Measurements from ENCODE around the gene PAM. TPM values are rescaled to one million over a fixed set of nuclear protein-coding genes. Genes with fewer than 3 reads are reported as not detected.

Gene PAM
- total RNA-seq, 2 experiments from 2014 or later, result not detected

GRCh38 chr5:103021314-103021713, 266.2 kb downstream of the PAM start:
- H3K4me2 ChIP-seq (ENCODE audit: low read length), result no peak overlapping the region
- H3K79me2 ChIP-seq (ENCODE audit: insufficient read depth, low read depth, low read length), result no peaks in the 10 kb centered on the region
- H3K9me2 ChIP-seq (ENCODE audit: insufficient read depth, low read length), result no peaks in the 10 kb centered on the region
- H2AFZ ChIP-seq (ENCODE audit: low read length), result no peak overlapping the region
- intact Hi-C loops (cut with micrococcal nuclease; ENCODE audit: unreplicated experiment), result no loop called here
- no peak overlapping the region for H3K4me3 ChIP-seq (ENCODE audit: low read depth, low read length, poor library complexity, severe bottlenecking)
- ChIA-PET CTCF (ENCODE audit: unreplicated experiment) (no interaction called here), POLR2A (interaction anchor here (0.6 kb wide), 1 partner anchor 22 kb away, joined by 3 read pairs; no protein-coding TSS in a partner anchor)
- no peaks in the 10 kb centered on the region for H3K4me1 ChIP-seq (ENCODE audit: insufficient read depth, low read length, poor library complexity, severe bottlenecking)
- no peaks in the 10 kb centered on the region for H4K20me1 ChIP-seq (ENCODE audit: insufficient read depth, low read length)
- BruUV-seq (replicated peaks), result no TSS peak
- DNase-seq (ENCODE audit: low spot score), result no peak
- H3K36me3 ChIP-seq (ENCODE audit: insufficient read depth, low read length), result no peaks in the 10 kb centered on the region
- no peak overlapping the region for H3K27ac ChIP-seq (ENCODE audit: low read depth, low read length, poor library complexity, severe bottlenecking)
- no peaks in the 10 kb centered on the region for H3K9me3 ChIP-seq (ENCODE audit: low read length)
- TF ChIP-seq, protein P1, sequence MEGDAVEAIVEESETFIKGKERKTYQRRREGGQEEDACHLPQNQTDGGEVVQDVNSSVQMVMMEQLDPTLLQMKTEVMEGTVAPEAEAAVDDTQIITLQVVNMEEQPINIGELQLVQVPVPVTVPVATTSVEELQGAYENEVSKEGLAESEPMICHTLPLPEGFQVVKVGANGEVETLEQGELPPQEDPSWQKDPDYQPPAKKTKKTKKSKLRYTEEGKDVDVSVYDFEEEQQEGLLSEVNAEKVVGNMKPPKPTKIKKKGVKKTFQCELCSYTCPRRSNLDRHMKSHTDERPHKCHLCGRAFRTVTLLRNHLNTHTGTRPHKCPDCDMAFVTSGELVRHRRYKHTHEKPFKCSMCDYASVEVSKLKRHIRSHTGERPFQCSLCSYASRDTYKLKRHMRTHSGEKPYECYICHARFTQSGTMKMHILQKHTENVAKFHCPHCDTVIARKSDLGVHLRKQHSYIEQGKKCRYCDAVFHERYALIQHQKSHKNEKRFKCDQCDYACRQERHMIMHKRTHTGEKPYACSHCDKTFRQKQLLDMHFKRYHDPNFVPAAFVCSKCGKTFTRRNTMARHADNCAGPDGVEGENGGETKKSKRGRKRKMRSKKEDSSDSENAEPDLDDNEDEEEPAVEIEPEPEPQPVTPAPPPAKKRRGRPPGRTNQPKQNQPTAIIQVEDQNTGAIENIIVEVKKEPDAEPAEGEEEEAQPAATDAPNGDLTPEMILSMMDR (conservative IDR thresholded peaks at IDR 0.05; ENCODE audit: low read length), result no peak
- TF ChIP-seq EZH2phosphoT487 (IDR thresholded peaks at IDR 0.05; ENCODE audit: borderline replicate concordance, low read depth, low read length), result no peak

DNA sequence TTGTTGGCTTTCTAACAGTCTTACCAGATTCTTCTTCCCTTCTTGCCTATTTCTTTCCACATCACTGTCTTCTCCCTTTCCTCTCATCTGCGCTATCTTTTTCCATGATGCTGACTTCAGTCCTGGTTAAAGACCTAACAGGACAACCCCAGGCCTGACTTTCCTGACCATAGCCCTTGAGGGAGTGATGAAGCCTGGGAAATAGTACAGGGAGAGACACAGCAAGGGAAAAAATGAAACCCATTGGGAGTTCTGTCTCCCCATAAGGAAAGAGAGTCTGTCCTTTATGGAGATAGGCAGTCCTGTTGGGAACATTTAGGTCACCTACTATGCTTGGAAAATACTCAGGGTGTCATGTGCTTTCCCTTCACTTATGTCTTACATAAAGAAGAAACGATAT, 272.2 kb downstream of the PAM start:
- H3K9me2 ChIP-seq (ENCODE audit: insufficient read depth, low read length), result no peaks in the 10 kb centered on the region
- no peak for DNase-seq (ENCODE audit: low spot score)
- TF ChIP-seq, protein P1 (conservative IDR thresholded peaks at IDR 0.05; ENCODE audit: low read length), result no peak
- TF ChIP-seq EZH2phosphoT487 (IDR thresholded peaks at IDR 0.05; ENCODE audit: borderline replicate concordance, low read depth, low read length), result no peak
- ChIA-PET CTCF (ENCODE audit: unreplicated experiment) (no interaction called here), POLR2A (no interaction called here)
- intact Hi-C loops (cut with micrococcal nuclease; ENCODE audit: unreplicated experiment), result no loop called here
- no TSS peak for BruUV-seq (replicated peaks)
- no peak overlapping the region for H3K4me3 ChIP-seq (ENCODE audit: low read depth, low read length, poor library complexity, severe bottlenecking)
- no peaks in the 10 kb centered on the region for H4K20me1 ChIP-seq (ENCODE audit: insufficient read depth, low read length)
- H3K79me2 ChIP-seq (ENCODE audit: insufficient read depth, low read depth, low read length), result no peaks in the 10 kb centered on the region
- no peaks in the 10 kb centered on the region for H3K9me3 ChIP-seq (ENCODE audit: low read length)
- H3K27ac ChIP-seq (ENCODE audit: low read depth, low read length, poor library complexity, severe bottlenecking), result no peak overlapping the region
- no peak overlapping the region for H3K4me2 ChIP-seq (ENCODE audit: low read length)
- no peak overlapping the region for H2AFZ ChIP-seq (ENCODE audit: low read length)
- no peaks in the 10 kb centered on the region for H3K36me3 ChIP-seq (ENCODE audit: insufficient read depth, low read length)
- H3K4me1 ChIP-seq (ENCODE audit: insufficient read depth, low read length, poor library complexity, severe bottlenecking), result no peaks in the 10 kb centered on the region

- ChIA-PET POLR2A (interaction anchor here (0.6 to 1.0 kb wide), 2 partner anchors 8 to 313 kb away, joined by 3 read pairs; no protein-coding TSS in a partner anchor), CTCF (ENCODE audit: unreplicated experiment) (no interaction called here)
- no peak overlapping the region for H3K27ac ChIP-seq (ENCODE audit: low read depth, low read length, poor library complexity, severe bottlenecking)
- DNase-seq (ENCODE audit: low spot score), result no peak
- H2AFZ ChIP-seq (ENCODE audit: low read length), result no peak overlapping the region
- H3K4me2 ChIP-seq (ENCODE audit: low read length), result no peak overlapping the region
- BruUV-seq (replicated peaks), result no TSS peak
- TF ChIP-seq, protein P1 (conservative IDR thresholded peaks at IDR 0.05; ENCODE audit: low read length), result peak; percentile 56
- no peak for TF ChIP-seq EZH2phosphoT487 (IDR thresholded peaks at IDR 0.05; ENCODE audit: borderline replicate concordance, low read depth, low read length)
- intact Hi-C loops (cut with micrococcal nuclease; ENCODE audit: unreplicated experiment), result no loop called here
- no peaks in the 10 kb centered on the region for H4K20me1 ChIP-seq (ENCODE audit: insufficient read depth, low read length)
- no peaks in the 10 kb centered on the region for H3K9me2 ChIP-seq (ENCODE audit: insufficient read depth, low read length)
- H3K79me2 ChIP-seq (ENCODE audit: insufficient read depth, low read depth, low read length), result no peaks in the 10 kb centered on the region
- no peaks in the 10 kb centered on the region for H3K4me1 ChIP-seq (ENCODE audit: insufficient read depth, low read length, poor library complexity, severe bottlenecking)
- no peaks in the 10 kb centered on the region for H3K36me3 ChIP-seq (ENCODE audit: insufficient read depth, low read length)
- no peaks in the 10 kb centered on the region for H3K9me3 ChIP-seq (ENCODE audit: low read length)
- no peak overlapping the region for H3K4me3 ChIP-seq (ENCODE audit: low read depth, low read length, poor library complexity, severe bottlenecking)
Measured at GRCh38 chr5:103031607-103032006, 276.5 kb downstream of the PAM start.

Measured in OCI-LY7 (cell line).